Activated naive CD8-positive, alpha-beta T cell treated with anti-CD3 and anti-CD28 coated beads, Interleukin-2, amount 50 U/mL, for 24 hours (primary cell): Measurements from ENCODE around the gene LLGL2.

Experiments used
- ATAC-seq: fragments of 150-1000 bp; cut with Tn5 transposase; one replicate; pipeline ENCODE4 v1.10.0; 2021
- DNase-seq: peaks from one replicate; pipeline ENCODE4 v3.0.0; 2021
- H3K27ac Mint-ChIP-seq: one replicate; pipeline ENCODE4 v1.8.0; 2021; ENCODE audit warnings: mild to moderate bottlenecking, mixed read lengths
- H3K27me3 Mint-ChIP-seq: one replicate; pipeline ENCODE4 v1.8.0; 2021; ENCODE audit warnings: mixed read lengths
- H3K36me3 Mint-ChIP-seq: one replicate; pipeline ENCODE4 v1.8.0; 2021; ENCODE audit warnings: low read depth, mixed read lengths
- H3K4me1 Mint-ChIP-seq: one replicate; pipeline ENCODE4 v1.8.0; 2021; ENCODE audit warnings: mixed read lengths
- H3K4me3 Mint-ChIP-seq: one replicate; pipeline ENCODE4 v1.8.0; 2021; ENCODE audit warnings: mild to moderate bottlenecking, moderate library complexity, mixed read lengths
- H3K9me3 Mint-ChIP-seq: one replicate; pipeline ENCODE4 v1.8.0; 2021; ENCODE audit warnings: mixed read lengths

The LLGL2 gene

GRCh38 chr17:75499313-75500022 lies 26.0 kb upstream of the LLGL2 start:
- Mint-ChIP-seq H3K27me3 (no peaks in the 10 kb centered on the region), H3K4me1 (no peaks in the 10 kb centered on the region), H3K36me3 (peaks cover 2% of the 10 kb centered on the region), H3K27ac (no peak overlapping the region), H3K9me3 (no peaks in the 10 kb centered on the region), H3K4me3 (no peak overlapping the region)
- ATAC-seq (no peak), DNase-seq (no peak)

GRCh38 chr17:75500419-75501216 lies 24.9 kb upstream of the LLGL2 start:
- H3K4me1 Mint-ChIP-seq: no peaks in the 10 kb centered on the region
- H3K27me3 Mint-ChIP-seq: no peaks in the 10 kb centered on the region
- ATAC-seq: no peak
- no peak overlapping the region for H3K4me3 Mint-ChIP-seq
- DNase-seq: no peak
- H3K36me3 Mint-ChIP-seq: peaks cover 2% of the 10 kb centered on the region
- H3K27ac Mint-ChIP-seq: no peak overlapping the region
- H3K9me3 Mint-ChIP-seq: no peaks in the 10 kb centered on the region

GRCh38 chr17:75501378-75502071 lies 24.0 kb upstream of the LLGL2 start:
- no peak overlapping the region for H3K4me3 Mint-ChIP-seq
- H3K9me3 Mint-ChIP-seq: no peaks in the 10 kb centered on the region
- peaks cover 2% of the 10 kb centered on the region for H3K36me3 Mint-ChIP-seq
- DNase-seq (no peak), ATAC-seq (no peak)
- H3K27me3 Mint-ChIP-seq: no peaks in the 10 kb centered on the region
- H3K4me1 Mint-ChIP-seq: no peaks in the 10 kb centered on the region
- no peak overlapping the region for H3K27ac Mint-ChIP-seq

GRCh38 chr17:75502072-75502720 lies 23.3 kb upstream of the LLGL2 start:
- no peaks in the 10 kb centered on the region for H3K27me3 Mint-ChIP-seq
- H3K27ac Mint-ChIP-seq: no peak overlapping the region
- no peak overlapping the region for H3K4me3 Mint-ChIP-seq
- DNase-seq (no peak), ATAC-seq (no peak)
- peaks cover 2% of the 10 kb centered on the region for H3K36me3 Mint-ChIP-seq
- H3K9me3 Mint-ChIP-seq: no peaks in the 10 kb centered on the region
- H3K4me1 Mint-ChIP-seq: no peaks in the 10 kb centered on the region

- DNase-seq: no peak
Observed at GRCh38 chr17:75502721-75503329, 22.7 kb upstream of the LLGL2 start.

GRCh38 chr17:75503337-75503950 lies 22.1 kb upstream of the LLGL2 start:
- no peaks in the 10 kb centered on the region for H3K36me3 Mint-ChIP-seq
- ATAC-seq (no peak), DNase-seq (no peak)
- H3K4me1 Mint-ChIP-seq: no peaks in the 10 kb centered on the region
- no peaks in the 10 kb centered on the region for H3K9me3 Mint-ChIP-seq
- H3K27ac Mint-ChIP-seq: no peak overlapping the region
- H3K4me3 Mint-ChIP-seq: no peak overlapping the region
- H3K27me3 Mint-ChIP-seq: no peaks in the 10 kb centered on the region

More at GRCh38 chr17:75502721-75503329, 22.7 kb upstream of the LLGL2 start:
- H3K27me3 Mint-ChIP-seq: no peaks in the 10 kb centered on the region
- no peaks in the 10 kb centered on the region for H3K36me3 Mint-ChIP-seq
- H3K4me1 Mint-ChIP-seq: no peaks in the 10 kb centered on the region
- no peaks in the 10 kb centered on the region for H3K9me3 Mint-ChIP-seq
- no peak overlapping the region for H3K27ac Mint-ChIP-seq
- H3K4me3 Mint-ChIP-seq: no peak overlapping the region
- ATAC-seq: no peak

- H3K9me3 Mint-ChIP-seq: no peaks in the 10 kb centered on the region
- ATAC-seq (no peak), DNase-seq (no peak)
- no peak overlapping the region for H3K27ac Mint-ChIP-seq
- no peaks in the 10 kb centered on the region for H3K36me3 Mint-ChIP-seq
- no peaks in the 10 kb centered on the region for H3K4me1 Mint-ChIP-seq
- no peaks in the 10 kb centered on the region for H3K27me3 Mint-ChIP-seq
- H3K4me3 Mint-ChIP-seq: no peak overlapping the region
Observed at GRCh38 chr17:75503976-75504346, 21.5 kb upstream of the LLGL2 start.

- H3K36me3 Mint-ChIP-seq: no peaks in the 10 kb centered on the region
- DNase-seq: peak; percentile 39
- no peak overlapping the region for H3K4me3 Mint-ChIP-seq
- H3K27me3 Mint-ChIP-seq: no peaks in the 10 kb centered on the region
- H3K9me3 Mint-ChIP-seq: no peaks in the 10 kb centered on the region
- H3K27ac Mint-ChIP-seq: no peak overlapping the region
- peak; percentile 26 for ATAC-seq
- H3K4me1 Mint-ChIP-seq: no peaks in the 10 kb centered on the region
Observed at GRCh38 chr17:75504347-75505151, 20.9 kb upstream of the LLGL2 start.

- Mint-ChIP-seq H3K9me3 (no peaks in the 10 kb centered on the region), H3K4me3 (no peak overlapping the region), H3K27me3 (no peaks in the 10 kb centered on the region), H3K36me3 (no peaks in the 10 kb centered on the region), H3K4me1 (no peaks in the 10 kb centered on the region), H3K27ac (no peak overlapping the region)
- DNase-seq (no peak), ATAC-seq (no peak)
Observed at GRCh38 chr17:75505152-75505409, 20.4 kb upstream of the LLGL2 start.

- ATAC-seq: no peak
- H3K27ac Mint-ChIP-seq: no peak overlapping the region
- DNase-seq: no peak
Observed at GRCh38 chr17:75505640-75506039, 19.9 kb upstream of the LLGL2 start.

GRCh38 chr17:75506134-75506533 lies 19.4 kb upstream of the LLGL2 start:
- Mint-ChIP-seq H3K4me1 (no peaks in the 10 kb centered on the region), H3K27ac (no peak overlapping the region), H3K9me3 (no peaks in the 10 kb centered on the region), H3K27me3 (no peaks in the 10 kb centered on the region), H3K4me3 (no peak overlapping the region), H3K36me3 (no peaks in the 10 kb centered on the region)
- ATAC-seq: no peak
- DNase-seq: no peak

More at GRCh38 chr17:75505640-75506039, 19.9 kb upstream of the LLGL2 start:
- H3K9me3 Mint-ChIP-seq: no peaks in the 10 kb centered on the region
- H3K27me3 Mint-ChIP-seq: no peaks in the 10 kb centered on the region
- no peak overlapping the region for H3K4me3 Mint-ChIP-seq
- no peaks in the 10 kb centered on the region for H3K4me1 Mint-ChIP-seq
- no peaks in the 10 kb centered on the region for H3K36me3 Mint-ChIP-seq

- no peak overlapping the region for H3K4me3 Mint-ChIP-seq
Observed at GRCh38 chr17:75506888-75507287, 18.6 kb upstream of the LLGL2 start.

More at GRCh38 chr17:75506888-75507287, 18.6 kb upstream of the LLGL2 start:
- Mint-ChIP-seq H3K27ac (no peak overlapping the region), H3K4me1 (no peaks in the 10 kb centered on the region), H3K36me3 (no peaks in the 10 kb centered on the region), H3K27me3 (no peaks in the 10 kb centered on the region), H3K9me3 (no peaks in the 10 kb centered on the region)
- DNase-seq (no peak), ATAC-seq (no peak)
